Liver (tissue), 3 donors: Measurements from ENCODE around the gene MRRF.

ENCODE experiments used
- CTCF ChIP-seq: fragments of 150-350 bp; IDR thresholded peaks from 2 replicates; pipeline ENCODE4 v1.5.1; 2017; ENCODE audit warnings: improper control_type of control experiment, low read depth, low read length; ENCODE audit not compliant: missing input control
- SP1 ChIP-seq: IDR thresholded peaks from 2 replicates; pipeline ENCODE4 v1.6.1; 2018; ENCODE audit warnings: antibody characterized with exemption, mild to moderate bottlenecking
- YY1 ChIP-seq: IDR thresholded peaks from 2 replicates; pipeline ENCODE4 v1.6.1; 2016; ENCODE audit warnings: antibody characterized with exemption, mild to moderate bottlenecking
- donor health status: healthy.
- donor health status: healthy.

- TF ChIP-seq CTCF (no peak), YY1 (no peak), SP1 (no peak)
These were observed 75.5 kb downstream of the MRRF start for GRCh38 chr9:122340161-122340560.
